ENCODE results near the gene GARIN3. TPM values are rescaled to one million over a fixed set of nuclear protein-coding genes. Genes with fewer than 3 reads are reported as not detected.

GARIN3 gene
- total and polyA plus RNA-seq, 9 of the 15 experiments (the other 6 are each of a cell fraction or from before 2014, with no cell fraction given), result not detected

DNA sequence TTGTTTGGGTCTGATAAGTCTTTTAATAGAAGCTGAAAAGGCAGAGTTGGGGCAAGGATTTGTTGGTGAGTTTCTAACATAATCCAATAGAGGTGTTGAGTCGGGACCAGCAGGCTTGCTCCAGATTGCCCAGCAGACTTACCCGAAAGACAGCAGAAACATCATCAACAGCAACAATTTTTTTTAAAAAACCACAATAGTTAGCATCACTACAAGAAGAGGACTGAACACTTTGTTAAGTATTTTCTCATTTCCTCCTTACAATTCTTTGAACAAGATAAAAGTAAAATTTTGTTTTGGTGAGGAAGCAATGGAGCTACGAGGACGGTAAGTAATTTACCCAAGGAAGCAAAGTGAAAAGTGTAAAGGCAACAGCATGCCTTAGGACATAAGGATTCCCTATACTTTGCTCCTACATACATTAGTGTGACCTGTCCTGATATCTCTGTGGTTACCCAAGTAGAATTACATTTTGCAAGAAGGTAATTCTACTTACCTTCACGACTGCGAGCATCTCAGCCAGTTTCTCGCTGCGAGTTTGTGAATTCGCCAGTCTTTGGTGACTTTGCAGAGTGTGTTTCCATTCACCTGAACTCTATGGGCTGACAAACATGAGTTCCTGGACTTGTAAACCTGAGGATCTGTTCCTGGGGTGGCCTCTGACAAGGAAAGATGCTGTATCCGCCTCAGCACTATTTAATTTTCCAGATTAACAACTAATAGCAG, 27.8 kb upstream of the GARIN3 start (continued):
- TF ChIP-seq, protein P1, sequence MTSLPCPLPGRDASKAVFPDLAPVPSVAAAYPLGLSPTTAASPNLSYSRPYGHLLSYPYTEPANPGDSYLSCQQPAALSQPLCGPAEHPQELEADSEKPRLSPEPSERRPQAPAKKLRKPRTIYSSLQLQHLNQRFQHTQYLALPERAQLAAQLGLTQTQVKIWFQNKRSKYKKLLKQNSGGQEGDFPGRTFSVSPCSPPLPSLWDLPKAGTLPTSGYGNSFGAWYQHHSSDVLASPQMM (CRISPR knock-in tag; IDR thresholded peaks at IDR 0.05), result no peak
- TF ChIP-seq, protein P2, sequence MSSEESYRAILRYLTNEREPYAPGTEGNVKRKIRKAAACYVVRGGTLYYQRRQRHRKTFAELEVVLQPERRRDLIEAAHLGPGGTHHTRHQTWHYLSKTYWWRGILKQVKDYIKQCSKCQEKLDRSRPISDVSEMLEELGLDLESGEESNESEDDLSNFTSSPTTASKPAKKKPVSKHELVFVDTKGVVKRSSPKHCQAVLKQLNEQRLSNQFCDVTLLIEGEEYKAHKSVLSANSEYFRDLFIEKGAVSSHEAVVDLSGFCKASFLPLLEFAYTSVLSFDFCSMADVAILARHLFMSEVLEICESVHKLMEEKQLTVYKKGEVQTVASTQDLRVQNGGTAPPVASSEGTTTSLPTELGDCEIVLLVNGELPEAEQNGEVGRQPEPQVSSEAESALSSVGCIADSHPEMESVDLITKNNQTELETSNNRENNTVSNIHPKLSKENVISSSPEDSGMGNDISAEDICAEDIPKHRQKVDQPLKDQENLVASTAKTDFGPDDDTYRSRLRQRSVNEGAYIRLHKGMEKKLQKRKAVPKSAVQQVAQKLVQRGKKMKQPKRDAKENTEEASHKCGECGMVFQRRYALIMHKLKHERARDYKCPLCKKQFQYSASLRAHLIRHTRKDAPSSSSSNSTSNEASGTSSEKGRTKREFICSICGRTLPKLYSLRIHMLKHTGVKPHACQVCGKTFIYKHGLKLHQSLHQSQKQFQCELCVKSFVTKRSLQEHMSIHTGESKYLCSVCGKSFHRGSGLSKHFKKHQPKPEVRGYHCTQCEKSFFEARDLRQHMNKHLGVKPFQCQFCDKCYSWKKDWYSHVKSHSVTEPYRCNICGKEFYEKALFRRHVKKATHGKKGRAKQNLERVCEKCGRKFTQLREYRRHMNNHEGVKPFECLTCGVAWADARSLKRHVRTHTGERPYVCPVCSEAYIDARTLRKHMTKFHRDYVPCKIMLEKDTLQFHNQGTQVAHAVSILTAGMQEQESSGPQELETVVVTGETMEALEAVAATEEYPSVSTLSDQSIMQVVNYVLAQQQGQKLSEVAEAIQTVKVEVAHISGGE (CRISPR knock-in tag; IDR thresholded peaks at IDR 0.05), result no peak
- no peak for TF ChIP-seq RCOR1 (IDR thresholded peaks at IDR 0.05; ENCODE audit: borderline replicate concordance in 1 of 2, low read depth in 2 of 2, low read length in 2 of 2)

DNA sequence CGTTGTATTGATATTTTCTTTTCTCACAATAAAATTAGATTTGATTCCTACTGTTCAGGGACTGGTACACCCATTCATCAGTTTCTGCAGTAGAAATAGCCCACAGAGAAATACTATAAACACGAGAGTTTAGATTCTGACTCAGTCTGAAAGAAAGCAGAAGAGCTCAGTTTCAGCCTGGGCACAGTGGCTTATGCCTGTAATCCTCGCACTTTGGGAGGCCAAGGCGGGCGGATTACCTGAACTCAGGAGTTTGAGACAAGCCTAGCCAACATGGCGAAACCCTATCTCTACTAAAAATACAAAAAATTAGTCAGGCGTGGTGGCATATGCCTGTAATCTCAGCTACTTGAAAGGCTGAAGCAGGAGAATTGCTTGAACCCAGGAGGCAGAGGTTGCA, 23.2 kb upstream of the GARIN3 start:
- no peak overlapping the region for H2AFZ ChIP-seq (ENCODE audit: low read depth, low read length)
- in situ Hi-C loops (cut with MboI) (no loop called here), intact Hi-C loops (cut with micrococcal nuclease) (no loop called here)
- no peak overlapping the region for H3K27ac ChIP-seq (ENCODE audit: extremely low read depth, low read depth, low read length)
- BruUV-seq (replicated peaks), result no TSS peak
- no peak overlapping the region for H3K4me3 ChIP-seq
- DNase-seq (ENCODE audit: extremely low read depth in 1 of 4, low spot score in 3 of 4) (no peak), FAIRE-seq (no peak), ATAC-seq (no peak)
- no peaks in the 10 kb centered on the region; a peak in 2 of 5 replicates for H3K27me3 ChIP-seq (ENCODE audit: control insufficient read depth in 2 of 2, insufficient read depth in 2 of 2, low read length in 2 of 2)
- 0% methylated on average over 7 of the region's 7 CpGs for WGBS (ENCODE audit: insufficient coverage, low coverage, missing lambda C conversion rate)
- no peak overlapping the region for H3K9ac ChIP-seq (ENCODE audit: insufficient read depth in 1 of 2, low read depth in 2 of 2, low read length in 2 of 2)
- no peaks in the 10 kb centered on the region for H3K79me2 ChIP-seq (ENCODE audit: control insufficient read depth, insufficient read depth, low read length)
- H3K4me1 ChIP-seq (replicated peaks in 1 of 2; ENCODE audit: control insufficient read depth in 2 of 2, insufficient read depth in 2 of 2, low read length in 2 of 2), result no peaks in the 10 kb centered on the region
- no peak for TF ChIP-seq SRSF3 (IDR thresholded peaks at IDR 0.05; ENCODE audit: insufficient read depth, low read length)
- TF ChIP-seq SMAD3 (CRISPR knock-in tag; conservative IDR thresholded peaks at IDR 0.05), result no peak
- no peak for TF ChIP-seq POLR3G (IDR thresholded peaks at IDR 0.05; ENCODE audit: extremely low read depth, insufficient read length, insufficient replicate concordance)
- no peak for TF ChIP-seq ZNF12 (CRISPR knock-in tag; IDR thresholded peaks at IDR 0.05)
- no peak for TF ChIP-seq MAFK (IDR thresholded peaks at IDR 0.05; ENCODE audit: low read length)
- TF ChIP-seq TAF7 (tag; IDR thresholded peaks at IDR 0.05), result no peak
- no peak for TF ChIP-seq ZNF696 (CRISPR knock-in tag; conservative IDR thresholded peaks at IDR 0.05)
- no peaks in the 10 kb centered on the region for H4K20me1 ChIP-seq (replicated peaks; ENCODE audit: control insufficient read depth, insufficient read depth, low read length)
- ChIA-PET POLR2A (interaction anchor here (1.3 kb wide), 1 partner anchor 21 kb away, joined by 3 read pairs; no protein-coding TSS in a partner anchor), CTCF (ENCODE audit: low intra/inter-chr PET ratio) (no interaction called here)
- H3K4me2 ChIP-seq (ENCODE audit: insufficient read depth, low read length), result no peak overlapping the region
- no peaks in the 10 kb centered on the region for H3K9me3 ChIP-seq (replicated peaks; ENCODE audit: control insufficient read depth, insufficient read depth, low read depth, low read length)
- H3K9me1 ChIP-seq (ENCODE audit: control insufficient read depth, insufficient read depth, low read length), result no peaks in the 10 kb centered on the region
- no peaks in the 10 kb centered on the region for H3K36me3 ChIP-seq (ENCODE audit: control insufficient read depth, insufficient read depth, low read length)
